SK-N-SH (cell line): ENCODE results near the gene MBD6. TPM values are rescaled to one million over a fixed set of nuclear protein-coding genes. Genes with fewer than 3 reads are reported as not detected.

Experiments used
- CTCF ChIA-PET: fragments of 300-600, 350-600 bp; formaldehyde crosslinking; extraction: SDS; loops from one replicate; lab custom pipeline; 2021; lab: Yijun Ruan, JAX
- POLR2A ChIA-PET: fragments of 350-600 bp; sonication (Branson Sonifier 250); formaldehyde crosslinking; extraction: SDS; loops from one replicate; lab custom pipeline; 2020; ENCODE audit warnings: antibody characterized with exemption, inconsistent platforms; lab: Yijun Ruan, JAX
- DNase-seq: peaks from one replicate; pipeline ENCODE4 v3.0.0; 2012
- H2AFZ ChIP-seq: fragments of 200-600 bp; sonication (generic); 2 replicates; pipeline ENCODE4 v1.8.1; 2016; ENCODE audit warnings: antibody characterized with exemption, mild to moderate bottlenecking, low read depth
- H3F3A ChIP-seq: fragments of 200-600 bp; sonication (generic); replicated peaks from 2 replicates; pipeline ENCODE3; 2016; ENCODE audit warnings: antibody characterized with exemption, mild to moderate bottlenecking; ENCODE audit not compliant: insufficient read depth
- H3K27ac ChIP-seq, 2 experiments: fragments of 200-500 bp in 1 of 2; fragments of 200-600 bp in 1 of 2; sonication (Bioruptor generic) in 1 of 2; sonication (generic), shearing (Covaris generic) in 1 of 2; 2 replicates each; pipeline versions ENCODE4 v1.5.1 to v1.6.1; 2014 to 2016; ENCODE audit warnings: low read depth in 2 of 2, inconsistent platforms in 1 of 2, low read length in 1 of 2, mild to moderate bottlenecking in 1 of 2, mixed read lengths in 1 of 2
- H3K27me3 ChIP-seq: fragments of 200-600 bp; sonication (generic), shearing (Covaris generic); 2 replicates; pipeline ENCODE4 v1.6.1; 2016; ENCODE audit warnings: mixed run types; ENCODE audit not compliant: insufficient read depth
- H3K36me3 ChIP-seq, 2 experiments: fragments of 200-500 bp in 1 of 2; fragments of 200-600 bp in 1 of 2; sonication (Bioruptor generic) in 1 of 2; sonication (generic) in 1 of 2; replicated peaks in 1 of 2; 2 replicates each; pipeline versions ENCODE3 to v1.5.1; 2014 to 2016; ENCODE audit warnings: low read length in 1 of 2, mild to moderate bottlenecking in 1 of 2; ENCODE audit not compliant: insufficient read depth in 2 of 2, control insufficient read depth in 1 of 2
- H3K4me1 ChIP-seq, 2 experiments: fragments of 200-500 bp in 1 of 2; fragments of 200-600 bp in 1 of 2; sonication (Bioruptor generic) in 1 of 2; sonication (generic), shearing (Covaris generic) in 1 of 2; 2 replicates each; pipeline versions ENCODE4 v1.5.1 to v1.6.1; 2014 to 2016; ENCODE audit warnings: low read depth in 1 of 2, low read length in 1 of 2, mixed run types in 1 of 2; ENCODE audit not compliant: insufficient read depth in 2 of 2, control insufficient read depth in 1 of 2
- H3K4me2 ChIP-seq: fragments of 200-600 bp; sonication (generic), shearing (Covaris generic); 2 replicates; pipeline ENCODE4 v1.6.1; 2017; ENCODE audit warnings: mixed run types
- H3K4me3 ChIP-seq, 2 experiments: fragments of 200-500 bp in 1 of 2; fragments of 200-600 bp in 1 of 2; sonication (Bioruptor generic) in 1 of 2; sonication (generic), shearing (Covaris generic) in 1 of 2; 2 replicates each; pipeline versions ENCODE4 v1.5.1 to v1.8.1; 2014 to 2016; ENCODE audit warnings: low read depth in 2 of 2, inconsistent platforms in 1 of 2, low read length in 1 of 2, mild to moderate bottlenecking in 1 of 2, mixed read lengths in 1 of 2, moderate library complexity in 1 of 2
- H3K79me2 ChIP-seq: fragments of 200-600 bp; sonication (generic); 2 replicates; pipeline ENCODE4 v1.8.1; 2017; ENCODE audit warnings: mild to moderate bottlenecking; ENCODE audit not compliant: insufficient read depth
- H3K9ac ChIP-seq: fragments of 200-600 bp; sonication (generic); 2 replicates; pipeline ENCODE4 v1.6.1; 2017; ENCODE audit warnings: mixed run types
- H3K9me2 ChIP-seq: fragments of 200-600 bp; sonication (generic); 2 replicates; pipeline ENCODE4 v1.6.1; 2017; ENCODE audit warnings: mixed run types
- H3K9me3 ChIP-seq: fragments of 200-600 bp; sonication (generic); 2 replicates; pipeline ENCODE4 v1.6.1; 2017; ENCODE audit warnings: mixed run types, mild to moderate bottlenecking, moderate library complexity
- H4K20me1 ChIP-seq: fragments of 200-600 bp; sonication (generic); 2 replicates; pipeline ENCODE4 v1.6.1; 2017; ENCODE audit warnings: mild to moderate bottlenecking, mixed run types; ENCODE audit not compliant: insufficient read depth
- CHD2 ChIP-seq: fragments of 150-350 bp; IDR thresholded peaks from 2 replicates; pipeline ENCODE4 v1.6.1; 2018; ENCODE audit warnings: low read length; ENCODE audit not compliant: partially characterized antibody
- EP300 ChIP-seq, 2 experiments: IDR thresholded peaks; 2 replicates each; pipeline versions ENCODE4 v1.4.0 to v1.6.1; 2012; ENCODE audit warnings: borderline replicate concordance in 1 of 2, low read depth in 1 of 2, low read length in 1 of 2
- EZH2phosphoT487 ChIP-seq: fragments of 200-600 bp; sonication (generic); IDR thresholded peaks from 2 replicates; pipeline ENCODE4 v1.6.1; 2017; ENCODE audit warnings: low read depth, mixed run types, mild to moderate bottlenecking, antibody characterized with exemption, moderate library complexity, borderline replicate concordance
- FOXJ3 ChIP-seq: sonication (generic); formaldehyde crosslinking; IDR thresholded peaks from 2 replicates; pipeline ENCODE4 v1.5.1; 2020; ENCODE audit warnings: mild to moderate bottlenecking, missing genetic modification reagents
- GATA2 ChIP-seq: sonication (generic); formaldehyde crosslinking; IDR thresholded peaks from 2 replicates; pipeline ENCODE4 v1.5.0; 2020; ENCODE audit warnings: mild to moderate bottlenecking, missing genetic modification reagents
- NFIC ChIP-seq: IDR thresholded peaks from 2 replicates; pipeline ENCODE4 v1.4.0; 2012; ENCODE audit warnings: borderline replicate concordance
- POLR2AphosphoS5 ChIP-seq: IDR thresholded peaks from 2 replicates; pipeline ENCODE4 v1.6.1; 2012; ENCODE audit warnings: low read depth, low read length
- RAD21 ChIP-seq: IDR thresholded peaks from 2 replicates; pipeline ENCODE4 v1.6.1; 2012; ENCODE audit warnings: mild to moderate bottlenecking, low read length
- REST ChIP-seq: IDR thresholded peaks from 2 replicates; pipeline ENCODE4 v1.6.1; 2012; ENCODE audit warnings: mild to moderate bottlenecking, low read depth, low read length, moderate library complexity
- RFX5 ChIP-seq: IDR thresholded peaks from 2 replicates; pipeline ENCODE4 v1.6.1; 2012; ENCODE audit warnings: mild to moderate bottlenecking, improper control_type of control experiment, low read length
- WGBS: methylation state at CpG from one replicate; pipeline ENCODE4 v1.1.6; 2017; ENCODE audit warnings: low lambda C conversion rate; 5-methylcytosine and 5-hydroxymethylcytosine counted together
- polyA plus RNA-seq, 3 experiments: library from polyadenylated mRNA; depleted of rRNA; stranded (reverse); fragments of >200 nt; gene quantifications; 2 replicates each; pipeline ENCODE4 v1.2.3, GENCODE V29; 2012
- TF ChIP-seq, protein P1 (sequence below): fragments of 150-350 bp; IDR thresholded peaks from 2 replicates; pipeline ENCODE4 v1.6.1; 2016; ENCODE audit warnings: mild to moderate bottlenecking, low read depth, low read length

Gene MBD6
- polyA plus RNA-seq, 1 of the 3 experiments (the other 2 are of a cell fraction) = 8.6 TPM

GRCh38 chr12:57554897-57555296, 32.3 kb downstream of the MBD6 start (continued):
- TF ChIP-seq GATA2 (CRISPR knock-in tag) (no peak), EP300 (IDR thresholded peaks at IDR 0.05; ENCODE audit: borderline replicate concordance in 1 of 2, low read depth in 1 of 2, low read length in 1 of 2) (no peak), NFIC (no peak), REST (no peak)

DNA sequence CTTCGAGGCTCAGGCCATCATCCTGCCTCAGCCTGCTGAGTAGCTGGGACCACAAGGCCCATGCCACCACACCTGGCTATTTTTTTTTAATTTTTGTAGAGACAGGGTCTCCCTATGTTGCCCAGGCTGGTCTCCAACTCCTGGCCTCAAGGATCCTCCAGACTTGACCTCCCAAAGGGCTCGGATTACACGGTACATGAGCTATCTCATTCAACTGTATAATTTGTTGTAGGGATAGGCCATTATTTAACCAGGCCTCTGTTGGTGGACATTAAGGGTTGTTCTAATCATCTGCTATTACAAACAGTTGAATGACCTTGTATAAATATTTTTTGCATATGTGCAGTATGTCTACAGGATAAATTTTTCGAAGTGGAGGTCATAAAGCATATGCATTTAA, 36.2 kb downstream of the MBD6 start:
- ChIA-PET CTCF (interaction anchor here (1.3 to 7.3 kb wide), 3 partner anchors 13 to 79 kb away, joined by 4 to 46 read pairs (median 6); partner anchors contain the start of gene ARHGAP9), POLR2A (no interaction called here)
- H3K4me3 ChIP-seq = no peak overlapping the region
- peaks cover 19% of the 10 kb centered on the region; the same call in 1 of the 2 replicates for H3K79me2 ChIP-seq
- H3K9me3 ChIP-seq = no peaks in the 10 kb centered on the region
- H3F3A ChIP-seq = no peaks in the 10 kb centered on the region
- H3K9ac ChIP-seq = no peak overlapping the region
- peaks cover 0 to 4% of the 10 kb centered on the region in 2 experiments; a peak in 1 of 4 replicates for H3K4me1 ChIP-seq
- TF ChIP-seq EZH2phosphoT487 (no peak), POLR2AphosphoS5 (no peak), RAD21 (no peak), RFX5 (no peak), FOXJ3 (CRISPR knock-in tag) (no peak), CHD2 (no peak)
- TF ChIP-seq, protein P1, sequence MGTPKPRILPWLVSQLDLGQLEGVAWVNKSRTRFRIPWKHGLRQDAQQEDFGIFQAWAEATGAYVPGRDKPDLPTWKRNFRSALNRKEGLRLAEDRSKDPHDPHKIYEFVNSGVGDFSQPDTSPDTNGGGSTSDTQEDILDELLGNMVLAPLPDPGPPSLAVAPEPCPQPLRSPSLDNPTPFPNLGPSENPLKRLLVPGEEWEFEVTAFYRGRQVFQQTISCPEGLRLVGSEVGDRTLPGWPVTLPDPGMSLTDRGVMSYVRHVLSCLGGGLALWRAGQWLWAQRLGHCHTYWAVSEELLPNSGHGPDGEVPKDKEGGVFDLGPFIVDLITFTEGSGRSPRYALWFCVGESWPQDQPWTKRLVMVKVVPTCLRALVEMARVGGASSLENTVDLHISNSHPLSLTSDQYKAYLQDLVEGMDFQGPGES = no peak
- peaks cover 6 to 9% of the 10 kb centered on the region in 2 experiments for H3K36me3 ChIP-seq
- H3K4me2 ChIP-seq = no peak overlapping the region
- H4K20me1 ChIP-seq = no peaks in the 10 kb centered on the region
- no peak overlapping the region for H2AFZ ChIP-seq
- H3K27ac ChIP-seq = no peak overlapping the region
- no peak for DNase-seq
- no peaks in the 10 kb centered on the region for H3K9me2 ChIP-seq
- no peaks in the 10 kb centered on the region for H3K27me3 ChIP-seq
- 87% methylated on average over 4 of the region's 4 CpGs for WGBS
